H1 (cell line): ENCODE measurements around the gene SAFB2. TPM values are rescaled to one million over a fixed set of nuclear protein-coding genes. Genes with fewer than 3 reads are reported as not detected.

Experiments
- CTCF ChIA-PET: fragments of 300-600 bp; sonication (Branson Sonifier 250); formaldehyde crosslinking; loops from one replicate; lab custom pipeline; 2021; ENCODE audit not compliant: partially characterized antibody; lab: Charles Lee
- POLR2A ChIA-PET: fragments of 300-600 bp; sonication (Branson Sonifier 250); formaldehyde crosslinking; loops from one replicate; lab custom pipeline; 2021; ENCODE audit warnings: inconsistent platforms; ENCODE audit not compliant: partially characterized antibody; lab: Charles Lee
- DNase-seq, 2 experiments: peaks; one replicate each; pipeline versions ENCODE4 v3.0.0 to v3.0.0-alpha.2; 2010 to 2022; ENCODE audit warnings: low spot score in 2 of 2, low read depth in 1 of 2, mixed read lengths in 1 of 2
- FAIRE-seq: peaks from 2 replicates; lab custom pipeline; 2011; peaks lifted over from hg19 to GRCh38; lab: Jason Lieb, UNC
- H2AFZ ChIP-seq: 2 replicates; pipeline ENCODE4 v1.8.1; 2012; ENCODE audit warnings: low read length, inconsistent platforms
- H2AK5ac ChIP-seq: 2 replicates; pipeline ENCODE4 v1.6.1; 2013; ENCODE audit warnings: low read depth, low read length
- H2BK120ac ChIP-seq: replicated peaks from 2 replicates; pipeline ENCODE3; 2013; ENCODE audit warnings: low read depth, low read length, inconsistent platforms
- H2BK12ac ChIP-seq: 2 replicates; pipeline ENCODE4 v1.6.1; 2013; ENCODE audit warnings: low read depth, low read length
- H2BK15ac ChIP-seq: 2 replicates; pipeline ENCODE4 v1.6.1; 2013; ENCODE audit warnings: low read length
- H2BK20ac ChIP-seq: 2 replicates; pipeline ENCODE4 v1.6.1; 2013; ENCODE audit warnings: low read length
- H2BK5ac ChIP-seq: 2 replicates; pipeline ENCODE4 v1.6.1; 2013; ENCODE audit warnings: low read depth, low read length
- H3K14ac ChIP-seq: 2 replicates; pipeline ENCODE4 v1.6.1; 2013; ENCODE audit warnings: inconsistent platforms; ENCODE audit not compliant: insufficient read length
- H3K18ac ChIP-seq: 2 replicates; pipeline ENCODE4 v1.6.1; 2013; ENCODE audit warnings: low read length; ENCODE audit errors: extremely low read depth
- H3K23ac ChIP-seq: 2 replicates; pipeline ENCODE4 v1.6.1; 2013; ENCODE audit warnings: inconsistent platforms; ENCODE audit not compliant: insufficient read length
- H3K23me2 ChIP-seq: 2 replicates; pipeline ENCODE4 v1.6.1; 2013; ENCODE audit warnings: low read depth, low read length
- H3K27ac ChIP-seq: 2 replicates; pipeline ENCODE4 v1.6.1; 2011; ENCODE audit warnings: low read depth, low read length, inconsistent platforms
- H3K27me3 ChIP-seq, 4 experiments: replicated peaks in 1 of 4; 1 replicate in 1 of 4; 2 replicates in 3 of 4; pipeline versions ENCODE4 v1.6.1 to v1.8.1; 2011 to 2013; ENCODE audit warnings: low read length in 3 of 4, mild to moderate bottlenecking in 3 of 4, inconsistent platforms in 2 of 4, mixed read lengths in 2 of 4, moderate library complexity in 1 of 4; ENCODE audit not compliant: control insufficient read depth in 3 of 4, insufficient read depth in 3 of 4; ENCODE audit errors: extremely low read depth in 1 of 4
- H3K36me3 ChIP-seq, 4 experiments: 2 replicates each; pipeline versions ENCODE4 v1.6.1 to v1.8.1; 2011 to 2013; ENCODE audit warnings: mild to moderate bottlenecking in 4 of 4, low read length in 3 of 4, moderate library complexity in 2 of 4, control low read depth in 1 of 4, inconsistent platforms in 1 of 4; ENCODE audit not compliant: insufficient read depth in 4 of 4, control insufficient read depth in 2 of 4
- H3K4ac ChIP-seq: replicated peaks from 2 replicates; pipeline ENCODE3; 2013; ENCODE audit warnings: low read length, low read depth, mixed read lengths, inconsistent platforms; ENCODE audit not compliant: insufficient read length
- H3K4me1 ChIP-seq, 4 experiments: replicated peaks in 1 of 4; 1 replicate in 1 of 4; 2 replicates in 3 of 4; pipeline versions ENCODE4 v1.6.1 to v1.8.1; 2011 to 2013; ENCODE audit warnings: low read length in 3 of 4, inconsistent platforms in 2 of 4, mixed read lengths in 1 of 4; ENCODE audit not compliant: insufficient read depth in 4 of 4, control insufficient read depth in 3 of 4
- H3K4me2 ChIP-seq, 2 experiments: 2 replicates each; pipeline versions ENCODE4 v1.6.1 to v1.8.1; 2011 to 2013; ENCODE audit warnings: low read depth in 2 of 2, low read length in 2 of 2, control low read depth in 1 of 2, inconsistent platforms in 1 of 2, mild to moderate bottlenecking in 1 of 2; ENCODE audit not compliant: insufficient read depth in 1 of 2
- H3K4me3 ChIP-seq, 4 experiments: fragments of 200-600, 300-600 bp in 1 of 4; sonication (generic), shearing (Covaris generic), sonication (Bioruptor Twin) in 1 of 4; 2 replicates each; pipeline versions ENCODE4 v1.5.1 to v1.8.1; 2011 to 2016; ENCODE audit warnings: low read length in 4 of 4, low read depth in 3 of 4, control low read depth in 2 of 4, inconsistent platforms in 2 of 4, mild to moderate bottlenecking in 2 of 4, mixed read lengths in 1 of 4, moderate library complexity in 1 of 4; ENCODE audit not compliant: insufficient read depth in 2 of 4; ENCODE audit errors: extremely low read depth in 1 of 4
- H3K56ac ChIP-seq: replicated peaks from 2 replicates; pipeline ENCODE3; 2013; ENCODE audit warnings: low read depth, mild to moderate bottlenecking, mixed read lengths, low read length, inconsistent platforms; ENCODE audit not compliant: insufficient read length
- H3K79me1 ChIP-seq: 2 replicates; pipeline ENCODE4 v1.6.1; 2013; ENCODE audit warnings: low read depth, low read length, control low read depth
- H3K79me2 ChIP-seq, 2 experiments: 2 replicates each; pipeline versions ENCODE4 v1.6.1 to v1.8.1; 2012 to 2013; ENCODE audit warnings: low read length in 2 of 2, mild to moderate bottlenecking in 2 of 2, inconsistent platforms in 1 of 2; ENCODE audit not compliant: insufficient read depth in 2 of 2, control insufficient read depth in 1 of 2
- H3K9ac ChIP-seq, 4 experiments: replicated peaks in 1 of 4; 1 replicate in 1 of 4; 2 replicates in 3 of 4; pipeline versions ENCODE4 v1.6.1 to v1.8.1; 2011 to 2013; ENCODE audit warnings: low read depth in 3 of 4, low read length in 3 of 4, control low read depth in 2 of 4, mild to moderate bottlenecking in 2 of 4, moderate library complexity in 2 of 4, inconsistent platforms in 1 of 4; ENCODE audit errors: extremely low read depth in 1 of 4
- H3K9me3 ChIP-seq, 2 experiments: 2 replicates each; pipeline versions ENCODE4 v1.6.1 to v1.8.1; 2012 to 2013; ENCODE audit warnings: mild to moderate bottlenecking in 2 of 2, moderate library complexity in 2 of 2, control low read depth in 1 of 2, inconsistent platforms in 1 of 2, low read depth in 1 of 2, low read length in 1 of 2, mixed read lengths in 1 of 2; ENCODE audit not compliant: insufficient read depth in 2 of 2
- H4K20me1 ChIP-seq, 2 experiments: replicated peaks in 1 of 2; 2 replicates each; pipeline versions ENCODE3 to v1.8.1; 2011 to 2013; ENCODE audit warnings: inconsistent platforms in 2 of 2, low read length in 2 of 2, mild to moderate bottlenecking in 1 of 2; ENCODE audit not compliant: insufficient read depth in 2 of 2, control insufficient read depth in 1 of 2
- H4K5ac ChIP-seq: 2 replicates; pipeline ENCODE4 v1.6.1; 2013; ENCODE audit warnings: low read length, low read depth, mixed read lengths, inconsistent platforms; ENCODE audit not compliant: insufficient read length
- H4K8ac ChIP-seq: 2 replicates; pipeline ENCODE4 v1.8.0; 2013; ENCODE audit warnings: mild to moderate bottlenecking, moderate library complexity, low read length, inconsistent platforms; ENCODE audit not compliant: insufficient read depth; ENCODE audit errors: extremely low read depth
- H4K91ac ChIP-seq: replicated peaks from 2 replicates; pipeline ENCODE3; 2013; ENCODE audit warnings: low read length, mixed read lengths, inconsistent platforms; ENCODE audit not compliant: insufficient read length
- GTF2F1 ChIP-seq: IDR thresholded peaks from 2 replicates; pipeline ENCODE4 v1.6.1; 2012; ENCODE audit warnings: low read depth, low read length, improper control_type of control experiment, borderline replicate concordance
- TAF1 ChIP-seq: IDR thresholded peaks from 2 replicates; pipeline ENCODE4 v1.6.1; 2011; ENCODE audit warnings: mild to moderate bottlenecking, low read depth, low read length
- WGBS, 2 experiments: shearing (Covaris generic) in 1 of 2; methylation state at CpG; one replicate each; pipeline versions ENCODE4 v1.1.6 to v1.1.7; 2013 to 2015; ENCODE audit warnings: low lambda C conversion rate in 2 of 2, mixed read lengths in 2 of 2, inconsistent platforms in 1 of 2, low coverage in 1 of 2, missing lambda C conversion rate in 1 of 2; ENCODE audit not compliant: insufficient replicate concordance in 2 of 2, insufficient coverage in 1 of 2, insufficient read length in 1 of 2; ENCODE audit errors: extremely low coverage in 1 of 2, missing lambda C conversion rate in 1 of 2; 5-methylcytosine and 5-hydroxymethylcytosine counted together
- polyA plus RNA-seq, 7 experiments: library from polyadenylated mRNA; depleted of rRNA in 3 of 7; stranded (reverse) in 5 of 7; unstranded in 2 of 7; fragments of >200 nt in 5 of 7; fragments of 200-250 nt in 2 of 7; gene quantifications; 1 replicate in 5 of 7; 2 replicates in 1 of 7; 4 replicates in 1 of 7; pipeline versions ENCODE4 v1.2.1 to v1.2.3, GENCODE V29; 2011 to 2013; ENCODE audit warnings: missing spikeins in 2 of 7, mixed read lengths in 2 of 7
- total RNA-seq: library from RNA; stranded (reverse); fragmentation: NEBNext Ultra II Directional; extraction: Animal tissue kit (Norgen Biotek cat#: 25700); gene quantifications from 2 replicates; pipeline ENCODE4 v1.2.1, GENCODE V29; 2021

The SAFB2 gene
- total and polyA plus RNA-seq, 2 of the 8 experiments (the other 6 are each of a cell fraction or from before 2014, with no cell fraction given) = 14.8 to 63.8 TPM

- DNase-seq = no peak
- Histone ChIP-seq H3K36me3 (peaks cover 29 to 72% (median 53%) of the 10 kb centered on the region in 4 experiments; a peak in 7 of 8 replicates), H3K56ac (no peak overlapping the region), H3K14ac (no peak overlapping the region), H4K91ac (no peak overlapping the region), H4K8ac (no peak overlapping the region), H2AFZ (no peak overlapping the region), H2AK5ac (no peak overlapping the region), H3K4ac (no peak overlapping the region), H3K9me3 (no peaks in the 10 kb centered on the region), H3K4me1 (peaks cover 0 to 8% (median 4%) of the 10 kb centered on the region in 4 experiments; a peak in 6 of 7 replicates), H2BK15ac (no peak overlapping the region), H3K23ac (no peak overlapping the region), H3K4me3 (no peak overlapping the region), H4K5ac (no peak overlapping the region), H2BK20ac (no peak overlapping the region), H2BK120ac (no peak overlapping the region), H3K18ac (no peak overlapping the region), H3K79me2 (no peaks in the 10 kb centered on the region), H4K20me1 (peaks cover 4 to 31% of the 10 kb centered on the region in 2 experiments), H2BK5ac (no peak overlapping the region), H2BK12ac (no peak overlapping the region), H3K23me2 (no peaks in the 10 kb centered on the region), H3K79me1 (peaks cover 11% of the 10 kb centered on the region), H3K9ac (no peak overlapping the region), H3K4me2 (no peak overlapping the region), H3K27ac (no peak overlapping the region), H3K27me3 (no peaks in the 10 kb centered on the region)
- CTCF ChIA-PET = interaction anchor here (1.8 kb wide), 1 partner anchor 30 kb away, joined by 8 read pairs; no protein-coding TSS in a partner anchor
- WGBS, 2 experiments = 97% methylated on average over 17 of the region's 17 CpGs; no CpG with 5 or more reads in 1 of the 2 experiments
- POLR2A ChIA-PET = no interaction called here
- no peak for FAIRE-seq
- TF ChIP-seq TAF1 (no peak), GTF2F1 (no peak)
These were observed 31.1 kb downstream of the SAFB2 start for GRCh38 chr19:5591476-5591875.
